NCI-H1105 treated with DMSO at 0.1 percent for 48 hours (cell line): ENCODE measurements around the gene WWOX.

Experiments
- DNase-seq: peaks from one replicate; lab custom pipeline; 2025; lab: John Stamatoyannopoulos, UW

The WWOX gene

GRCh38 chr16:78469787-78470186 lies 370.3 kb downstream of the WWOX start:
- no peak for DNase-seq

- no peak for DNase-seq
Observed at GRCh38 chr16:78473031-78473699, 373.7 kb downstream of the WWOX start.

GRCh38 chr16:78474762-78475161 lies 375.3 kb downstream of the WWOX start:
- DNase-seq, result no peak

GRCh38 chr16:78476615-78477014 lies 377.2 kb downstream of the WWOX start:
- no peak for DNase-seq

GRCh38 chr16:78478267-78478861 lies 378.9 kb downstream of the WWOX start:
- DNase-seq, result peak; percentile 51

GRCh38 chr16:78479723-78480122 lies 380.3 kb downstream of the WWOX start:
- DNase-seq, result no peak

- no peak for DNase-seq
Observed at GRCh38 chr16:78480588-78480987, 381.1 kb downstream of the WWOX start.

GRCh38 chr16:78483124-78483992 lies 383.9 kb downstream of the WWOX start:
- no peak for DNase-seq

- no peak for DNase-seq
Observed at GRCh38 chr16:78484509-78485058, 385.1 kb downstream of the WWOX start.

- DNase-seq, result no peak
Observed at GRCh38 chr16:78485188-78485916, 385.9 kb downstream of the WWOX start.

GRCh38 chr16:78485917-78486257 lies 386.4 kb downstream of the WWOX start:
- DNase-seq, result no peak

GRCh38 chr16:78487471-78487870 lies 388.0 kb downstream of the WWOX start:
- DNase-seq, result no peak

GRCh38 chr16:78489072-78489471 lies 389.6 kb downstream of the WWOX start:
- no peak for DNase-seq

GRCh38 chr16:78489631-78490030 lies 390.2 kb downstream of the WWOX start:
- DNase-seq, result no peak

GRCh38 chr16:78490431-78490830 lies 391.0 kb downstream of the WWOX start:
- no peak for DNase-seq

GRCh38 chr16:78490847-78491246 lies 391.4 kb downstream of the WWOX start:
- DNase-seq, result no peak

- DNase-seq, result no peak
Observed at GRCh38 chr16:78493573-78493972, 394.1 kb downstream of the WWOX start.

- no peak for DNase-seq
Observed at GRCh38 chr16:78494105-78494504, 394.7 kb downstream of the WWOX start.

- DNase-seq, result no peak
Observed at GRCh38 chr16:78494674-78495073, 395.2 kb downstream of the WWOX start.

GRCh38 chr16:78496189-78496588 lies 396.7 kb downstream of the WWOX start:
- no peak for DNase-seq

- no peak for DNase-seq
Observed at GRCh38 chr16:78499399-78499798, 399.9 kb downstream of the WWOX start.

GRCh38 chr16:78500659-78501270 lies 401.3 kb downstream of the WWOX start:
- no peak for DNase-seq
